HFF-Myc (cell line): Measurements from ENCODE around the gene SMG9.
A peak's percentile ranks its signal among the peaks of the same experiment; 100 is the strongest.

ENCODE experiments used
- DNase-seq: peaks from one replicate; pipeline ENCODE4 v3.0.0-alpha.2; 2011; ENCODE audit warnings: low read depth; ENCODE audit errors: extremely low read depth
- H3K4me3 ChIP-seq: replicated peaks from 2 replicates; pipeline ENCODE4 v1.5.1; 2011; ENCODE audit warnings: low read depth, mild to moderate bottlenecking, control low read depth, low read length
- CTCF ChIP-seq: IDR thresholded peaks from 2 replicates; pipeline ENCODE4 v1.5.1; 2012; ENCODE audit warnings: mild to moderate bottlenecking, low read depth, low read length, control low read depth; ENCODE audit errors: missing control alignments

Gene SMG9

GRCh38 chr19:43780706-43781525 is 26.2 kb upstream of the SMG9 start, which contains the start of gene KCNN4:
TSS of gene KCNN4 (minus strand) at chr19:43780973. CDS start at chr19:43780861, 112 bp downstream.
- no peak for TF ChIP-seq CTCF
- DNase-seq, result peak; percentile 61
- H3K4me3 ChIP-seq, result peak within 1 kb of the TSS; percentile 13

DNA sequence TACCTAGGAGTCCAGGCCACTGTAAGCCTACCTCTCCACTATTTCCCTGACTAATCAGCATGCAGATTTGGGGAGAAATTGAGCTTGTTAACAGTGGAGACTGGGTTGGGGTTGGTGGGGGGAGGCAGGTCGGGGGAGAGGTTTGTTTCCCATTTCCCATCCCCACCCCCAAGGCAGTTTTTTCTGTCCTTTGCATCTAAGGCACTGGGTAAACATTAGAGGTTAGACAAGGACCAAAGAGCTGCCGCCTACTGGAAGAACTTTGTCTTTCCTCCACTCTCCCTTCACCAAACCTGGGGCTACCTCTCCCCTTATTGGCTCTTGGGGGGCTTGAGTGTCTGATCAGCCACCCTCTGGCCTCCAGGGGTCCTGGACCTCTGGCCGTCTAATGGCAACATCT is 25.1 kb upstream of the SMG9 start:
- DNase-seq, result no peak
- TF ChIP-seq CTCF, result no peak
- no peak overlapping the region for H3K4me3 ChIP-seq

GRCh38 chr19:43779147-43779819 is 24.5 kb upstream of the SMG9 start:
- no peak for TF ChIP-seq CTCF
- no peak overlapping the region for H3K4me3 ChIP-seq
- no peak for DNase-seq

DNA sequence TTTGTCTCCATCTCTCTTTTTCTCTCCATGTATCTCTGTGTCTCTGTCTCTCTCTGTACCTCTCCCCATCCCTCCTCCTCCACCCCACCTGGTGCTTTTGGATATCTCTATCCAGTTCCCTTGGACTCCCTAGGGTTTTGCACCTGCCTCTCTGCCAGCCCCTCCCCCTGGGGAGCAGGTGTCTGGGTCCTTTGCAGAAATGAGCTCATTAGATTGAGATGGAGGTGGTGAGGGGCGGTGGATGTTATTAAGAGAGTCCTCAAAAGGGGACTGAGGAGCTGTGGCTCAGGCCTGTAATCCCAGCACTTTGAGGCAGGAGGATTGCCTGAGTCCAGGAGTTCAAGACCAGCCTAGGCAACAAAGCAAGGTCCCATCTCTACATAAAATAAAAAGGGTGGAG is 23.9 kb upstream of the SMG9 start:
- no peak for DNase-seq
- no peak overlapping the region for H3K4me3 ChIP-seq
- TF ChIP-seq CTCF, result no peak

DNA sequence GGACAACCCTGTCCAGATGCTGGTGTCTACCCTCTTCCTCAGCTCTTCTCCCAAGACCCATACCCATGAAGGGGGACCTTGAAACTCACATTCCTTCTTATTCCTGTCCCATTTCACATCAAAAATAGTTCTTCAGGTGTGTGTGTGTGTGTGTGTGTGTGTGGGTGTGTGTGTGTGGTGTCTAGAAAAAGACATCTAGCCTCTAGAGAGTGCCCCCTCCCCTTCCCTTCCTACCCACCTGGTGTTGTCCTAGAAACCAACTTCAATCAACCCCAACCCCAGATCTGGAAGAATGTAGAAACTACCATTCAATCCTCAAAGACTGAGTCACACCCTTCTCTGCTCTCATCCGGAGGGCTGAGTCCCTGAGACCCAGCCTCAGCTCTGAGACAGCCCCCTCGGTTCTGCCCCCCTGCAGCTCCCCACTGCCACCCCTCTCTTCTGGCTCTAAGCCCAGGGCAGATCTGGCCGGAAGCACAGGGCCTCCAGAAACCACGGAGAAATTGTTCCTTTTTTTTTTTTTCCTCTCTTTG is 22.5 kb upstream of the SMG9 start:
- no peak overlapping the region for H3K4me3 ChIP-seq
- no peak for TF ChIP-seq CTCF
- DNase-seq, result no peak

DNA sequence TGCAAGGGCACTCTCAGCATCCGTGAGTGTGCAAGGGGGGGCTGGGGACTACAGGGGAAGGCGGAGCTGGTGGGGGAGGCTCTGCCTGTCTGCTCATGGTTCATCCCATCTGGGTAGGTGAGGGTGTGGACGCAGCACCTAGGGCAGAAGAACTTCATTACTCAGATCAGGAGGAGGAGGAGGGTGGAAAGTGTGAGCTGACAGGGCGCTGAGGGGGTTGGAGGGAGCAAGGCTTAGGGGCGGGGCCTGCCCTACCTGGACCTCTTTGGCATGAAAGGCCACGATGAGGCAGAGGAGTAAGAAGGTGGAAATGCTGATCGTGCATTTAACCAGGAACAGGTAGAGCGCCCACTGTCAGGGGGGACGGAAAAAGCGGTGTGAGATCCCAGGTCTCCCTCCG is 21.5 kb upstream of the SMG9 start:
- no peak for DNase-seq
- no peak for TF ChIP-seq CTCF
- H3K4me3 ChIP-seq, result no peak overlapping the region
